GM12878 (cell line): ENCODE results near the gene B3GNT2. TPM values are rescaled to one million over a fixed set of nuclear protein-coding genes. Genes with fewer than 3 reads are reported as not detected.

Source experiments
- ATAC-seq: fragments of 200-7000 bp; cut with Tn5 transposase; 3 replicates; pipeline ENCODE4 v1.9.1; 2020; ENCODE audit warnings: mild to moderate bottlenecking, moderate library complexity
- BruUV-seq: library from RNA; stranded (reverse); fragments of 400-500 nt; replicated peaks from 2 replicates; lab custom pipeline; 2021; lab: Mats Ljungman, UMichigan
- CTCF ChIA-PET: fragments of 300-600 bp; sonication (Branson Sonifier 250); formaldehyde crosslinking; extraction: SDS; loops from one replicate; lab custom pipeline; 2021; ENCODE audit warnings: inconsistent platforms; lab: Yijun Ruan, JAX
- POLR2A ChIA-PET: fragments of 350-600 bp; formaldehyde crosslinking; extraction: SDS; loops from one replicate; lab custom pipeline; 2021; ENCODE audit warnings: inconsistent platforms; lab: Charles Lee
- RAD21 ChIA-PET: fragments of 300-600 bp; sonication (Branson Sonifier 250); formaldehyde crosslinking; loops from one replicate; lab custom pipeline; 2023; ENCODE audit warnings: antibody characterized with exemption; ENCODE audit not compliant: unreplicated experiment; lab: Charles Lee
- SMC1A ChIA-PET: fragments of 300-600 bp; sonication (Branson Sonifier 250); formaldehyde crosslinking; loops from one replicate; lab custom pipeline; 2023; ENCODE audit not compliant: unreplicated experiment, uncharacterized antibody; lab: Charles Lee
- DNase-seq: peaks from one replicate; pipeline ENCODE4 v3.0.0-alpha.2; 2011; ENCODE audit warnings: low read depth, low spot score
- FAIRE-seq: peaks from 3 replicates; lab custom pipeline; 2011; peaks lifted over from hg19 to GRCh38; lab: Jason Lieb, UNC
- H2AFZ ChIP-seq: 2 replicates; pipeline ENCODE4 v1.6.0; 2011; ENCODE audit warnings: low read depth, low read length, control low read depth; ENCODE audit not compliant: control insufficient read depth
- H3K27ac ChIP-seq: 2 replicates; pipeline ENCODE4 v1.5.1; 2011; ENCODE audit warnings: control low read depth; ENCODE audit not compliant: control insufficient read depth, insufficient read depth
- H3K27me3 ChIP-seq, 2 experiments: replicated peaks in 1 of 2; 2 replicates each; pipeline versions ENCODE4 v1.6.0 to v1.6.1; 2011; ENCODE audit warnings: low read length in 1 of 2; ENCODE audit not compliant: control insufficient read depth in 2 of 2, insufficient read depth in 2 of 2
- H3K36me3 ChIP-seq, 2 experiments: 2 replicates each; pipeline ENCODE4 v1.5.1; 2011; ENCODE audit warnings: low read length in 1 of 2; ENCODE audit not compliant: control insufficient read depth in 2 of 2, insufficient read depth in 2 of 2
- H3K4me1 ChIP-seq: 2 replicates; pipeline ENCODE4 v1.6.1; 2011; ENCODE audit warnings: mild to moderate bottlenecking, low read length, moderate library complexity, mixed read lengths; ENCODE audit not compliant: control insufficient read depth, insufficient read depth
- H3K4me2 ChIP-seq: 2 replicates; pipeline ENCODE4 v1.6.0; 2011; ENCODE audit warnings: control low read depth; ENCODE audit not compliant: control insufficient read depth, insufficient read depth
- H3K4me3 ChIP-seq: fragments of 200-600 bp; sonication (generic); 2 replicates; pipeline ENCODE4 v1.5.1; 2016
- H3K79me2 ChIP-seq: 2 replicates; pipeline ENCODE4 v1.6.0; 2011; ENCODE audit warnings: low read length; ENCODE audit not compliant: control insufficient read depth, insufficient read depth
- H3K9ac ChIP-seq: 2 replicates; pipeline ENCODE4 v1.8.0; 2011; ENCODE audit warnings: low read length, control low read depth, mixed read lengths; ENCODE audit not compliant: control insufficient read depth, insufficient read depth
- H3K9me3 ChIP-seq: replicated peaks from 3 replicates; pipeline ENCODE4 v1.5.1; 2011; ENCODE audit warnings: mild to moderate bottlenecking, low read length; ENCODE audit not compliant: control insufficient read depth, insufficient read depth
- H4K20me1 ChIP-seq: 2 replicates; pipeline ENCODE4 v1.6.0; 2011; ENCODE audit not compliant: control insufficient read depth, insufficient read depth
- ATF7 ChIP-seq: fragments of 450-650 bp; IDR thresholded peaks from 2 replicates; pipeline ENCODE4 v1.6.1; 2016; ENCODE audit warnings: low read depth, mild to moderate bottlenecking
- CEBPB ChIP-seq, 2 experiments: fragments of 150-350 bp in 1 of 2; IDR thresholded peaks; 2 replicates each; pipeline ENCODE4 v1.6.1; 2012 to 2014; ENCODE audit warnings: low read depth in 2 of 2, low read length in 2 of 2, borderline replicate concordance in 1 of 2, inconsistent platforms in 1 of 2
- CHD4 ChIP-seq: fragments of 200-600 bp; sonication (generic); IDR thresholded peaks from 2 replicates; pipeline ENCODE4 v1.6.1; 2016; ENCODE audit warnings: mild to moderate bottlenecking
- CREB1 ChIP-seq: IDR thresholded peaks from 2 replicates; pipeline ENCODE4 v1.6.1; 2012; ENCODE audit warnings: low read depth, mild to moderate bottlenecking, inconsistent platforms
- EZH2 ChIP-seq: IDR thresholded peaks from 2 replicates; pipeline ENCODE4 v1.6.1; 2012; ENCODE audit warnings: low read depth, mild to moderate bottlenecking, control low read depth, inconsistent platforms, low read length, borderline replicate concordance; ENCODE audit not compliant: control insufficient read depth
- FOS ChIP-seq: IDR thresholded peaks from 3 replicates; pipeline ENCODE4 v1.6.1; 2011; ENCODE audit warnings: borderline replicate concordance; ENCODE audit not compliant: insufficient read length; ENCODE audit errors: extremely low read depth
- FOXM1 ChIP-seq: IDR thresholded peaks from 2 replicates; pipeline ENCODE4 v1.6.1; 2012; ENCODE audit warnings: low read depth, mild to moderate bottlenecking, inconsistent platforms, low read length, moderate library complexity
- KDM1A ChIP-seq: fragments of 200-600 bp; sonication (generic); IDR thresholded peaks from 2 replicates; pipeline ENCODE4 v1.6.1; 2016; ENCODE audit warnings: borderline replicate concordance
- NFIC ChIP-seq: IDR thresholded peaks from 2 replicates; pipeline ENCODE4 v1.6.1; 2012; ENCODE audit warnings: low read depth, mild to moderate bottlenecking, inconsistent platforms, low read length, moderate library complexity
- RELA ChIP-seq: fragments of 450-650 bp; IDR thresholded peaks from 2 replicates; pipeline ENCODE4 v1.8.0; 2014; ENCODE audit warnings: borderline replicate concordance; ENCODE audit not compliant: partially characterized antibody
- SIN3A ChIP-seq: IDR thresholded peaks from 2 replicates; pipeline ENCODE4 v1.6.1; 2012; ENCODE audit warnings: low read depth, low read length, improper control_type of control experiment
- TARDBP ChIP-seq: IDR thresholded peaks from 2 replicates; pipeline ENCODE4 v1.6.1; 2016; ENCODE audit warnings: borderline replicate concordance
- WGBS: methylation state at CpG from one replicate; pipeline ENCODE4 v1.1.6; 2016; ENCODE audit warnings: low lambda C conversion rate; ENCODE audit not compliant: insufficient replicate concordance, insufficient coverage; ENCODE audit errors: missing lambda C conversion rate; 5-methylcytosine and 5-hydroxymethylcytosine counted together
- in situ Hi-C: fragments of 300-500 bp; cut with MboI; formaldehyde crosslinking; loops from 9 replicates; pipeline ENCODE4 v1.14.3; 2018; ENCODE audit warnings: mixed read lengths
- intact Hi-C: fragments of 100-400 bp; cut with micrococcal nuclease; formaldehyde crosslinking; loops from one replicate; pipeline ENCODE4 v1.14.2; 2022; ENCODE audit not compliant: unreplicated experiment
- polyA plus RNA-seq, 11 experiments: library from polyadenylated mRNA; depleted of rRNA in 4 of 11; unstranded in 6 of 11; stranded (reverse) in 5 of 11; fragments of >200 nt; fragmentation: Nextera tagmentation in 4 of 11; fragmentation: Illumina TruSeq in 1 of 11; extraction: Ambion mirVana in 4 of 11; extraction: Trizol in 1 of 11; gene quantifications; 1 replicate in 1 of 11; 2 replicates in 10 of 11; pipeline versions ENCODE4 v1.2.1 to v1.2.3, GENCODE V29; 2011 to 2016; ENCODE audit warnings: inconsistent platforms in 2 of 11, missing spikeins in 2 of 11, low read depth in 1 of 11
- total RNA-seq, 4 experiments: library from RNA; depleted of rRNA in 3 of 4; stranded (reverse); fragments of >200 nt in 3 of 4; fragmentation: Illumina TruSeq in 1 of 4; extraction: Trizol in 1 of 4; gene quantifications; 2 replicates each; pipeline versions ENCODE4 v1.2.1 to v1.2.3, GENCODE V29; 2013 to 2021
- TF ChIP-seq, protein P1 (sequence below): fragments of 450-650 bp; formaldehyde crosslinking; IDR thresholded peaks from 2 replicates; pipeline ENCODE4 v1.4.0; 2022; ENCODE audit warnings: mild to moderate bottlenecking, moderate library complexity
- TF ChIP-seq, protein P2 (sequence below): IDR thresholded peaks from 2 replicates; pipeline ENCODE4 v1.6.1; 2012; ENCODE audit warnings: low read depth, low read length, improper control_type of control experiment
- TF ChIP-seq, protein P3 (sequence below): fragments of 450-650 bp; IDR thresholded peaks from 2 replicates; pipeline ENCODE4 v1.6.1; 2016; ENCODE audit warnings: mild to moderate bottlenecking

B3GNT2 gene
- total and polyA plus RNA-seq, 10 of the 15 experiments (the other 5 are each of a cell fraction or from before 2014, with no cell fraction given), result 19.7 to 103 (median 76.3) TPM

DNA sequence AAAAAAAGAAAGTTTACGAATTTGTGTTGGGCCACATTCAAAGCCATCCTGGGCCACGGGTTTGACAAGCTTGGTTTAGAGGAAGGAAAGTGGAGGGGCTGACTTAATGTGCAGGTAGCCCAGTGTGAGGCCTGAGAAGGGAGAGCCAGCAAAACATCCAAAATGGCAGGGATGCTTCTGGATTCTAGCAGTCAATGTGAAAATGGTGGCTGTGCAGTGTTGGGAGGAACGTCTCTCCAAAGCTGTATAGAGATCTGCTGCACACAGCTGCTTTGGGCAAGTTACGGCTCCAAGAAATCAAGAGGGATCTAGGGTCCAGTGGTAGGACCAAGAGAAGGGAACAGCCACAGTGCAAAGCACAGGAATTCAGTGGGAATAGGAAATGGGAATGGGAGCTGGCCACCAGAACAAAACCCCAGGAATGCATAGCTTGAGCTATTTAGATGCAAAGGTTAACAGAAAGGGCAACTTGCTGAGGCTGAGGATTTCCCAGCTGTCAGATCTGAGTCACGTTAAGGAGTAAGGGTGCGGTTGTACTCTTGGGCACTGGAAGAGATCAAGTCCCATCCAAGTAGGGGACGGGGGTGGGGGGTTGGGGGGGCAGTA lies 70.6 kb downstream of the B3GNT2 start (continued):
- TF ChIP-seq CHD4, result no peak
- TF ChIP-seq FOXM1, result no peak
- no peak for TF ChIP-seq ATF7

DNA sequence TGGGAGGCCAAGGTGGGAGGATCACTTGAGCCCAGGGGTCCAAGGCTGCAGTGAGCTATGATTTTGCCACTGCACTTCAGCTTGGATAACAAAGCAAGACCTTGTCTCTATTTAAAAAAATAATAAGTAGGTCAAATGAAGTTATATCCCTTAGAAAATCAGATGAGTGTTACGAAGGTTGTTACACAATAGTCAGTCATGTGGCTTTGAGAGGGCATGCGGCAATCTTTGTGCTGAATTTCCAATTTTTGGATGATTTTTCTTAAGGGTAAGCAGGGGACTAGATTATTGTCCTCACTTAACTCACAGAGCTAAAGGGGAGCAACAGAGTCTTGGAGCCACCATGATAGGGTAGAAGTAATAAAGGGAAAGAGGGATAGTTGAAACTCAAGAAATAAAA lies 71.8 kb downstream of the B3GNT2 start:
- FAIRE-seq, result no peak
- no peak for DNase-seq
- WGBS, result 98% methylated on average over 2 of the region's 2 CpGs
- no peak for ATAC-seq
- no TSS peak for BruUV-seq
- Histone ChIP-seq H3K36me3 (no peaks in the 10 kb centered on the region), H3K4me1 (no peaks in the 10 kb centered on the region; the same call in 1 of the 2 replicates), H3K9ac (no peak overlapping the region), H3K27me3 (no peaks in the 10 kb centered on the region), H3K9me3 (peaks cover 2% of the 10 kb centered on the region), H3K4me3 (no peak overlapping the region), H3K4me2 (no peak overlapping the region), H4K20me1 (no peaks in the 10 kb centered on the region), H2AFZ (no peak overlapping the region), H3K27ac (no peak overlapping the region)
- intact Hi-C loops, result no loop called here
- ChIA-PET CTCF (no interaction called here), SMC1A (interaction anchor here (0.7 to 1.1 kb wide), 2 partner anchors 9 to 142 kb away, joined by 3 read pairs; no protein-coding TSS in a partner anchor), POLR2A (no interaction called here)
- in situ Hi-C loops, result no loop called here
- TF ChIP-seq FOXM1 (no peak), TARDBP (no peak), ATF7 (no peak), SIN3A (no peak), RELA (no peak), NFIC (no peak), KDM1A (no peak), CREB1 (no peak), FOS (no peak), EZH2 (no peak), CEBPB (IDR thresholded peaks at IDR 0.05; ENCODE audit: borderline replicate concordance in 1 of 2, low read depth in 2 of 2, low read length in 2 of 2) (no peak)
- TF ChIP-seq, protein P1, sequence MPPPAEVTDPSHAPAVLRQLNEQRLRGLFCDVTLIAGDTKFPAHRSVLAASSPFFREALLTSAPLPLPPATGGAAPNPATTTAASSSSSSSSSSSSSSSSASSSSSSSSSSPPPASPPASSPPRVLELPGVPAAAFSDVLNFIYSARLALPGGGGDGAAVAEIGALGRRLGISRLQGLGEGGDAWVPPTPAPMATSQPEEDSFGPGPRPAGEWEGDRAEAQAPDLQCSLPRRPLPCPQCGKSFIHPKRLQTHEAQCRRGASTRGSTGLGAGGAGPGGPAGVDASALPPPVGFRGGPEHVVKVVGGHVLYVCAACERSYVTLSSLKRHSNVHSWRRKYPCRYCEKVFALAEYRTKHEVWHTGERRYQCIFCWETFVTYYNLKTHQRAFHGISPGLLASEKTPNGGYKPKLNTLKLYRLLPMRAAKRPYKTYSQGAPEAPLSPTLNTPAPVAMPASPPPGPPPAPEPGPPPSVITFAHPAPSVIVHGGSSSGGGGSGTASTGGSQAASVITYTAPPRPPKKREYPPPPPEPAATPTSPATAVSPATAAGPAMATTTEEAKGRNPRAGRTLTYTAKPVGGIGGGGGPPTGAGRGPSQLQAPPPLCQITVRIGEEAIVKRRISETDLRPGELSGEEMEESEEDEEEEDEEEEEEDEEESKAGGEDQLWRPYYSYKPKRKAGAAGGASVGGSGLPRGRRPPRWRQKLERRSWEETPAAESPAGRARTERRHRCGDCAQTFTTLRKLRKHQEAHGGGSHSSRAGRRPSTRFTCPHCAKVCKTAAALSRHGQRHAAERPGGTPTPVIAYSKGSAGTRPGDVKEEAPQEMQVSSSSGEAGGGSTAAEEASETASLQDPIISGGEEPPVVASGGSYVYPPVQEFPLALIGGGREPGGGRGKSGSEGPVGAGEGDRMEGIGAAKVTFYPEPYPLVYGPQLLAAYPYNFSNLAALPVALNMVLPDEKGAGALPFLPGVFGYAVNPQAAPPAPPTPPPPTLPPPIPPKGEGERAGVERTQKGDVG (CRISPR knock-in tag), result no peak
- TF ChIP-seq, protein P2, sequence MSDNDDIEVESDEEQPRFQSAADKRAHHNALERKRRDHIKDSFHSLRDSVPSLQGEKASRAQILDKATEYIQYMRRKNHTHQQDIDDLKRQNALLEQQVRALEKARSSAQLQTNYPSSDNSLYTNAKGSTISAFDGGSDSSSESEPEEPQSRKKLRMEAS, result no peak
- TF ChIP-seq, protein P3, sequence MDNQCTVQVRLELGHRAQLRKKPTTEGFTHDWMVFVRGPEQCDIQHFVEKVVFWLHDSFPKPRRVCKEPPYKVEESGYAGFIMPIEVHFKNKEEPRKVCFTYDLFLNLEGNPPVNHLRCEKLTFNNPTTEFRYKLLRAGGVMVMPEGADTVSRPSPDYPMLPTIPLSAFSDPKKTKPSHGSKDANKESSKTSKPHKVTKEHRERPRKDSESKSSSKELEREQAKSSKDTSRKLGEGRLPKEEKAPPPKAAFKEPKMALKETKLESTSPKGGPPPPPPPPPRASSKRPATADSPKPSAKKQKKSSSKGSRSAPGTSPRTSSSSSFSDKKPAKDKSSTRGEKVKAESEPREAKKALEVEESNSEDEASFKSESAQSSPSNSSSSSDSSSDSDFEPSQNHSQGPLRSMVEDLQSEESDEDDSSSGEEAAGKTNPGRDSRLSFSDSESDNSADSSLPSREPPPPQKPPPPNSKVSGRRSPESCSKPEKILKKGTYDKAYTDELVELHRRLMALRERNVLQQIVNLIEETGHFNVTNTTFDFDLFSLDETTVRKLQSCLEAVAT, result no peak
- TF ChIP-seq, all 136 proteins: peak for 0
- RAD21 ChIA-PET, result no interaction called here
- H3K79me2 ChIP-seq, result no peaks in the 10 kb centered on the region
